Measurements from ENCODE around the gene ECHDC1.

Gene ECHDC1

GRCh38 chr6:127305741-127306140 is 37.7 kb downstream of the ECHDC1 start:
- TF ChIP-seq ZC3H10 (CRISPR knock-in tag; IDR thresholded peaks at IDR 0.05) (no peak), ESRRG (CRISPR knock-in tag; IDR thresholded peaks at IDR 0.05) (no peak), OSR1 (CRISPR knock-in tag; IDR thresholded peaks at IDR 0.05) (no peak), PATZ1 (CRISPR knock-in tag; IDR thresholded peaks at IDR 0.05; ENCODE audit: borderline replicate concordance) (no peak), RARB (CRISPR knock-in tag; IDR thresholded peaks at IDR 0.05) (no peak), ZFP3 (CRISPR knock-in tag; IDR thresholded peaks at IDR 0.05) (no peak), CREB5 (CRISPR knock-in tag; IDR thresholded peaks at IDR 0.05; ENCODE audit: low read depth) (no peak), BACH2 (CRISPR knock-in tag; IDR thresholded peaks at IDR 0.05; ENCODE audit: borderline replicate concordance) (no peak)
- no peak for ATAC-seq

- no peak for TF ChIP-seq ZFP30 (CRISPR knock-in tag; IDR thresholded peaks at IDR 0.05)
- TF ChIP-seq TSHZ2 (CRISPR knock-in tag; IDR thresholded peaks at IDR 0.05) = no peak
- no peak for TF ChIP-seq RARB (CRISPR knock-in tag; IDR thresholded peaks at IDR 0.05)
- TF ChIP-seq TOX (CRISPR knock-in tag; IDR thresholded peaks at IDR 0.05; ENCODE audit: borderline replicate concordance) = no peak
- TF ChIP-seq PATZ1 (CRISPR knock-in tag; IDR thresholded peaks at IDR 0.05; ENCODE audit: borderline replicate concordance) = no peak
- no peak for TF ChIP-seq ZNF70 (CRISPR knock-in tag; IDR thresholded peaks at IDR 0.05)
- no peak for TF ChIP-seq ARNTL (CRISPR knock-in tag; IDR thresholded peaks at IDR 0.05; ENCODE audit: borderline replicate concordance, low read depth)
- no peak for TF ChIP-seq ZNF8 (CRISPR knock-in tag; IDR thresholded peaks at IDR 0.05)
- ATAC-seq = no peak
Observed at GRCh38 chr6:127303917-127304316, 39.5 kb downstream of the ECHDC1 start.

GRCh38 chr6:127302728-127303660 is 40.4 kb downstream of the ECHDC1 start:
- ATAC-seq = peak; percentile 28; the same call in 1 of the 3 replicates
- no peak for TF ChIP-seq ESRRG (CRISPR knock-in tag; IDR thresholded peaks at IDR 0.05)
- no peak for TF ChIP-seq CREB5 (CRISPR knock-in tag; IDR thresholded peaks at IDR 0.05; ENCODE audit: low read depth)
- TF ChIP-seq ZFP3 (CRISPR knock-in tag; IDR thresholded peaks at IDR 0.05) = no peak
- TF ChIP-seq SNAI2 (CRISPR knock-in tag; IDR thresholded peaks at IDR 0.05) = no peak
- TF ChIP-seq ARNTL (CRISPR knock-in tag; IDR thresholded peaks at IDR 0.05; ENCODE audit: borderline replicate concordance, low read depth) = no peak
- no peak for TF ChIP-seq RARB (CRISPR knock-in tag; IDR thresholded peaks at IDR 0.05)
- no peak for TF ChIP-seq ZNF70 (CRISPR knock-in tag; IDR thresholded peaks at IDR 0.05)
- TF ChIP-seq TCF4 (CRISPR knock-in tag; IDR thresholded peaks at IDR 0.05; ENCODE audit: borderline replicate concordance) = no peak

- TF ChIP-seq SNAI2 (CRISPR knock-in tag; IDR thresholded peaks at IDR 0.05) (no peak), CSRNP3 (CRISPR knock-in tag; IDR thresholded peaks at IDR 0.05) (no peak), PATZ1 (CRISPR knock-in tag; IDR thresholded peaks at IDR 0.05; ENCODE audit: borderline replicate concordance) (no peak), PPARA (CRISPR knock-in tag; IDR thresholded peaks at IDR 0.05; ENCODE audit: borderline replicate concordance) (no peak), CREB5 (CRISPR knock-in tag; IDR thresholded peaks at IDR 0.05; ENCODE audit: low read depth) (no peak), ISL1 (CRISPR knock-in tag; IDR thresholded peaks at IDR 0.05) (peak; percentile 89), ARNTL (CRISPR knock-in tag; IDR thresholded peaks at IDR 0.05; ENCODE audit: borderline replicate concordance, low read depth) (no peak)
- peak; percentile 38 for ATAC-seq
Observed at GRCh38 chr6:127301199-127301700, 42.2 kb downstream of the ECHDC1 start.

All from SK-N-SH treated with all-trans-retinoic acid at 6 μM for 48 hours (cell line).